HCT116 (cell line): Measurements from ENCODE around the gene CIITA. TPM values are rescaled to one million over a fixed set of nuclear protein-coding genes. Genes with fewer than 3 reads are reported as not detected.

Experiments used
- ATAC-seq: fragments of 200-7000 bp; cut with Tn5 transposase; 2 replicates; pipeline ENCODE4 v1.9.1; 2020; ENCODE audit warnings: mild to moderate bottlenecking, moderate library complexity
- BruUV-seq: library from RNA; stranded (reverse); fragments of 400-500 nt; replicated peaks from 2 replicates; lab custom pipeline; 2021; lab: Mats Ljungman, UMichigan
- CTCF ChIA-PET: fragments of 300-600 bp; sonication (Branson Sonifier 250); formaldehyde crosslinking; loops from one replicate; lab custom pipeline; 2021; ENCODE audit warnings: antibody characterized with exemption; lab: Charles Lee
- POLR2A ChIA-PET: fragments of 300-600, 350-600 bp; sonication (Branson Sonifier 250); formaldehyde crosslinking; loops from one replicate; lab custom pipeline; 2021; ENCODE audit warnings: antibody characterized with exemption; lab: Charles Lee
- RAD21 ChIA-PET, 2 experiments: fragments of 300-600 bp; sonication (Branson Sonifier 250); formaldehyde crosslinking; loops; one replicate each; lab custom pipeline; 2023; ENCODE audit warnings: low total read pairs in 2 of 2; ENCODE audit not compliant: uncharacterized antibody in 2 of 2, unreplicated experiment in 2 of 2, low non-redundant PET in 1 of 2; lab: Charles Lee
- DNase-seq: peaks from one replicate; pipeline ENCODE4 v3.0.0-alpha.2; 2010; ENCODE audit warnings: low read depth, low spot score
- H2AFZ ChIP-seq: fragments of 200-600 bp; shearing (Covaris generic), sonication (generic); 2 replicates; pipeline ENCODE4 v1.6.1; 2017; ENCODE audit warnings: low read depth, mixed run types, mixed read lengths, antibody characterized with exemption, low read length; ENCODE audit not compliant: poor library complexity, severe bottlenecking
- H3K27ac ChIP-seq: 2 replicates; pipeline ENCODE4 v1.5.1; 2012; ENCODE audit warnings: low read depth, low read length
- H3K27me3 ChIP-seq: fragments of 200-600 bp; sonication (generic); 2 replicates; pipeline ENCODE4 v1.6.1; 2016; ENCODE audit warnings: mixed run types, low read length, mixed read lengths; ENCODE audit not compliant: insufficient read depth
- H3K36me3 ChIP-seq, 2 experiments: fragments of 200-500 bp in 1 of 2; fragments of 200-600 bp in 1 of 2; sonication (Bioruptor generic) in 1 of 2; sonication (generic) in 1 of 2; 2 replicates each; pipeline versions ENCODE4 v1.5.1 to v1.6.1; 2014 to 2016; ENCODE audit warnings: low read length in 2 of 2, inconsistent platforms in 1 of 2, mixed read lengths in 1 of 2, mixed run types in 1 of 2; ENCODE audit not compliant: insufficient read depth in 2 of 2, control insufficient read depth in 1 of 2
- H3K4me1 ChIP-seq, 2 experiments: fragments of 200-600 bp in 1 of 2; sonication (generic) in 1 of 2; 2 replicates each; pipeline versions ENCODE4 v1.5.1 to v1.6.1; 2012 to 2017; ENCODE audit warnings: low read length in 2 of 2, inconsistent platforms in 1 of 2, mild to moderate bottlenecking in 1 of 2, mixed read lengths in 1 of 2, mixed run types in 1 of 2, moderate library complexity in 1 of 2; ENCODE audit not compliant: insufficient read depth in 2 of 2, control insufficient read depth in 1 of 2
- H3K4me2 ChIP-seq: fragments of 200-600 bp; sonication (generic); 2 replicates; pipeline ENCODE4 v1.6.1; 2017; ENCODE audit warnings: mixed run types, low read length, mixed read lengths
- H3K4me3 ChIP-seq, 2 experiments: fragments of 200-600 bp in 1 of 2; sonication (generic) in 1 of 2; replicated peaks in 1 of 2; 2 replicates each; pipeline ENCODE4 v1.5.1; 2011 to 2016; ENCODE audit warnings: low read length in 2 of 2, control low read depth in 1 of 2, low read depth in 1 of 2, mild to moderate bottlenecking in 1 of 2, mixed read lengths in 1 of 2, mixed run types in 1 of 2
- H3K79me2 ChIP-seq: fragments of 200-600 bp; sonication (generic); 2 replicates; pipeline ENCODE4 v1.6.1; 2017; ENCODE audit warnings: mild to moderate bottlenecking, mixed run types, low read length, moderate library complexity, mixed read lengths; ENCODE audit not compliant: insufficient read depth
- H3K9ac ChIP-seq: fragments of 200-600 bp; sonication (generic); 2 replicates; pipeline ENCODE4 v1.6.1; 2016; ENCODE audit warnings: low read length, mixed read lengths
- H3K9me2 ChIP-seq: fragments of 200-600 bp; sonication (generic), shearing (Covaris generic); 2 replicates; pipeline ENCODE4 v1.6.1; 2017; ENCODE audit warnings: mixed run types, mild to moderate bottlenecking, moderate library complexity; ENCODE audit not compliant: insufficient read depth
- H3K9me3 ChIP-seq, 2 experiments: fragments of 200-500 bp in 1 of 2; fragments of 200-600 bp in 1 of 2; sonication (Bioruptor generic) in 1 of 2; sonication (generic) in 1 of 2; 2 replicates each; pipeline ENCODE4 v1.6.1; 2014 to 2017; ENCODE audit warnings: low read length in 2 of 2, mixed read lengths in 2 of 2, inconsistent platforms in 1 of 2, low read depth in 1 of 2, mild to moderate bottlenecking in 1 of 2, mixed run types in 1 of 2, moderate library complexity in 1 of 2; ENCODE audit not compliant: control insufficient read depth in 1 of 2, insufficient read depth in 1 of 2
- H4K20me1 ChIP-seq: fragments of 200-600 bp; sonication (generic), shearing (Covaris generic); 2 replicates; pipeline ENCODE4 v1.6.1; 2017; ENCODE audit warnings: mixed run types, mild to moderate bottlenecking, moderate library complexity; ENCODE audit not compliant: insufficient read depth
- ATF3 ChIP-seq: IDR thresholded peaks from 2 replicates; pipeline ENCODE4 v1.6.1; 2012
- CBX3 ChIP-seq: IDR thresholded peaks from 2 replicates; pipeline ENCODE4 v1.6.1; 2012; ENCODE audit warnings: low read depth
- CEBPB ChIP-seq: IDR thresholded peaks from 2 replicates; pipeline ENCODE4 v1.6.1; 2012; ENCODE audit warnings: low read depth
- EGR1 ChIP-seq: IDR thresholded peaks from 2 replicates; pipeline ENCODE4 v1.6.1; 2012; ENCODE audit warnings: low read depth
- ELF1 ChIP-seq: IDR thresholded peaks from 2 replicates; pipeline ENCODE4 v1.6.1; 2012; ENCODE audit warnings: low read depth, borderline replicate concordance
- FOSL1 ChIP-seq: IDR thresholded peaks from 2 replicates; pipeline ENCODE4 v1.6.1; 2012; ENCODE audit warnings: low read depth
- JUND ChIP-seq: IDR thresholded peaks from 2 replicates; pipeline ENCODE4 v1.6.1; 2012
- POLR2A ChIP-seq: IDR thresholded peaks from 2 replicates; pipeline ENCODE4 v1.7.0; 2011; ENCODE audit warnings: borderline replicate concordance; ENCODE audit not compliant: insufficient read depth, insufficient read length; ENCODE audit errors: extremely low read depth
- POLR2AphosphoS5 ChIP-seq: IDR thresholded peaks from 2 replicates; pipeline ENCODE4 v1.6.1; 2011; ENCODE audit warnings: mild to moderate bottlenecking, low read depth, low read length, moderate library complexity
- RAD21 ChIP-seq: IDR thresholded peaks from 2 replicates; pipeline ENCODE4 v1.6.1; 2012; ENCODE audit warnings: low read depth, mild to moderate bottlenecking
- SIN3A ChIP-seq: IDR thresholded peaks from 2 replicates; pipeline ENCODE4 v1.6.1; 2012; ENCODE audit warnings: low read depth
- SP1 ChIP-seq: IDR thresholded peaks from 2 replicates; pipeline ENCODE4 v1.6.1; 2012; ENCODE audit warnings: low read depth
- SRF ChIP-seq: IDR thresholded peaks from 2 replicates; pipeline ENCODE4 v1.6.1; 2012; ENCODE audit warnings: low read depth
- TCF7L2 ChIP-seq: IDR thresholded peaks from 2 replicates; pipeline ENCODE4 v1.7.0; 2011; ENCODE audit warnings: borderline replicate concordance, inconsistent platforms; ENCODE audit not compliant: insufficient read depth, insufficient read length; ENCODE audit errors: extremely low read depth
- YY1 ChIP-seq: IDR thresholded peaks from 2 replicates; pipeline ENCODE4 v1.6.1; 2011; ENCODE audit warnings: low read length, low read depth, moderate library complexity, mild to moderate bottlenecking; ENCODE audit not compliant: insufficient replicate concordance; ENCODE audit errors: extremely low read depth
- ZFX ChIP-seq: fragments of 450-650 bp; IDR thresholded peaks from 2 replicates; pipeline ENCODE4 v1.6.1; 2017
- intact Hi-C: fragments of 100-400 bp; cut with micrococcal nuclease; formaldehyde crosslinking; loops from 2 replicates; pipeline ENCODE4 v1.10.0; 2022
- total RNA-seq: library from RNA; stranded (reverse); gene quantifications from one replicate; pipeline ENCODE4 v1.2.1, GENCODE V29; 2021; ENCODE audit not compliant: unreplicated experiment
- TF ChIP-seq, protein P1 (sequence below), 3 experiments: fragments of 200-600 bp in 1 of 3; sonication (generic) in 1 of 3; IDR thresholded peaks in 2 of 3; conservative IDR thresholded peaks in 1 of 3; 2 replicates each; pipeline ENCODE4 v1.5.1; 2012 to 2017; ENCODE audit warnings: low read depth in 2 of 3, low read length in 2 of 3, antibody characterized with exemption in 1 of 3, borderline replicate concordance in 1 of 3, control low read depth in 1 of 3, mild to moderate bottlenecking in 1 of 3, mixed read lengths in 1 of 3, mixed run types in 1 of 3, moderate library complexity in 1 of 3; ENCODE audit not compliant: insufficient read depth in 1 of 3
- TF ChIP-seq, protein P2 (sequence below): IDR thresholded peaks from 2 replicates; pipeline ENCODE4 v1.6.1; 2012; ENCODE audit warnings: low read depth
- TF ChIP-seq, protein P3 (sequence below): IDR thresholded peaks from 2 replicates; pipeline ENCODE4 v1.6.1; 2011; ENCODE audit warnings: mild to moderate bottlenecking, low read length, moderate library complexity; ENCODE audit not compliant: insufficient replicate concordance; ENCODE audit errors: extremely low read depth
- TF ChIP-seq, protein P4 (sequence below): IDR thresholded peaks from 2 replicates; pipeline ENCODE4 v1.6.1; 2012

Gene CIITA
- total RNA-seq, 1 experiment from 2014 or later = 0.25 TPM

DNA sequence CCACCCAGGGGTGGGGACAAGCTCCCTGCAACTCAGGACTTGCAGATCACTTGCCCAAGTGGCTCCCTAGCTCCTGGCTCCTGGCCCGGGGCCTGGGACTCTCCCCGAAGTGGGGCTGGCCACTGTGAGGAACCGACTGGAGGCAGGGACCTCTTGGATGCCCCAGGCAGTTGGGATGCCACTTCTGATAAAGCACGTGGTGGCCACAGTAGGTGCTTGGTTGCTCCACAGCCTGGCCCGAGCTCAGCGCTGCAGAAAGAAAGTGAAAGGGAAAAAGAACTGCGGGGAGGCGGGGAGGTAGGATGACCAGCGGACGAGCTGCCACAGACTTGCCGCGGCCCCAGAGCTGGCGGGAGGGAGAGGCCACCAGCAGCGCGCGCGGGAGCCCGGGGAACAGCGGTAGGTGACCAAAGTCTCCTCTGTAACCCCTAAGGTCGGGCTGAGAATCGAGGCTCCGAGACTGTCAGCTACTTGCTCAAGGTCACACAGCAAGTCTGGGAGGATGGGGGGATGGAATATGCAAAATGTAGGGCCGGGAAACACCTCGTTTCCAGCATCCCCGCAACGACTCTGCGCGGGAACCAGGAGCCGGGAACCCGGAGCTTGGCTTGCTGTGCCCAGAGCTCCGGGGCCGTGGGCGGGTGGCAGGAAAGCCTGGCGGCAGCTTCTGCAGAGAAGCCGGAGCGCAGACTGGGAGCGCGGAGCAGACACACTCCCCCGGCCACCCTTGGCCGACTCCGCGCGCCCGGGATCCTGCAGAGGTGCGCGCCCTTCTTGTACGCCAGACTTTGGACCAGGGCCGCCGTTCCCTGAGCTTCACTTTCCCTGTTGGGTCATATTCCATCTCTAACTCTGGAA, 1.9 kb downstream of the CIITA start:
- no peak overlapping the region for H3K4me3 ChIP-seq
- H3K27ac ChIP-seq = no peak overlapping the region
- no peak overlapping the region for H2AFZ ChIP-seq
- H4K20me1 ChIP-seq = no peaks in the 10 kb centered on the region
- no peak overlapping the region for H3K4me2 ChIP-seq
- no peak for TF ChIP-seq ELF1
- TF ChIP-seq, protein P1, sequence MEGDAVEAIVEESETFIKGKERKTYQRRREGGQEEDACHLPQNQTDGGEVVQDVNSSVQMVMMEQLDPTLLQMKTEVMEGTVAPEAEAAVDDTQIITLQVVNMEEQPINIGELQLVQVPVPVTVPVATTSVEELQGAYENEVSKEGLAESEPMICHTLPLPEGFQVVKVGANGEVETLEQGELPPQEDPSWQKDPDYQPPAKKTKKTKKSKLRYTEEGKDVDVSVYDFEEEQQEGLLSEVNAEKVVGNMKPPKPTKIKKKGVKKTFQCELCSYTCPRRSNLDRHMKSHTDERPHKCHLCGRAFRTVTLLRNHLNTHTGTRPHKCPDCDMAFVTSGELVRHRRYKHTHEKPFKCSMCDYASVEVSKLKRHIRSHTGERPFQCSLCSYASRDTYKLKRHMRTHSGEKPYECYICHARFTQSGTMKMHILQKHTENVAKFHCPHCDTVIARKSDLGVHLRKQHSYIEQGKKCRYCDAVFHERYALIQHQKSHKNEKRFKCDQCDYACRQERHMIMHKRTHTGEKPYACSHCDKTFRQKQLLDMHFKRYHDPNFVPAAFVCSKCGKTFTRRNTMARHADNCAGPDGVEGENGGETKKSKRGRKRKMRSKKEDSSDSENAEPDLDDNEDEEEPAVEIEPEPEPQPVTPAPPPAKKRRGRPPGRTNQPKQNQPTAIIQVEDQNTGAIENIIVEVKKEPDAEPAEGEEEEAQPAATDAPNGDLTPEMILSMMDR (IDR thresholded peaks at IDR 0.05 in 2 of 3, conservative IDR thresholded peaks at IDR 0.05 in 1 of 3; ENCODE audit: borderline replicate concordance in 1 of 3, insufficient read depth in 1 of 3, low read depth in 2 of 3, low read length in 2 of 3) = no peak
- TF ChIP-seq EGR1 = no peak
- no peak for TF ChIP-seq ZFX
- TF ChIP-seq, protein P2, sequence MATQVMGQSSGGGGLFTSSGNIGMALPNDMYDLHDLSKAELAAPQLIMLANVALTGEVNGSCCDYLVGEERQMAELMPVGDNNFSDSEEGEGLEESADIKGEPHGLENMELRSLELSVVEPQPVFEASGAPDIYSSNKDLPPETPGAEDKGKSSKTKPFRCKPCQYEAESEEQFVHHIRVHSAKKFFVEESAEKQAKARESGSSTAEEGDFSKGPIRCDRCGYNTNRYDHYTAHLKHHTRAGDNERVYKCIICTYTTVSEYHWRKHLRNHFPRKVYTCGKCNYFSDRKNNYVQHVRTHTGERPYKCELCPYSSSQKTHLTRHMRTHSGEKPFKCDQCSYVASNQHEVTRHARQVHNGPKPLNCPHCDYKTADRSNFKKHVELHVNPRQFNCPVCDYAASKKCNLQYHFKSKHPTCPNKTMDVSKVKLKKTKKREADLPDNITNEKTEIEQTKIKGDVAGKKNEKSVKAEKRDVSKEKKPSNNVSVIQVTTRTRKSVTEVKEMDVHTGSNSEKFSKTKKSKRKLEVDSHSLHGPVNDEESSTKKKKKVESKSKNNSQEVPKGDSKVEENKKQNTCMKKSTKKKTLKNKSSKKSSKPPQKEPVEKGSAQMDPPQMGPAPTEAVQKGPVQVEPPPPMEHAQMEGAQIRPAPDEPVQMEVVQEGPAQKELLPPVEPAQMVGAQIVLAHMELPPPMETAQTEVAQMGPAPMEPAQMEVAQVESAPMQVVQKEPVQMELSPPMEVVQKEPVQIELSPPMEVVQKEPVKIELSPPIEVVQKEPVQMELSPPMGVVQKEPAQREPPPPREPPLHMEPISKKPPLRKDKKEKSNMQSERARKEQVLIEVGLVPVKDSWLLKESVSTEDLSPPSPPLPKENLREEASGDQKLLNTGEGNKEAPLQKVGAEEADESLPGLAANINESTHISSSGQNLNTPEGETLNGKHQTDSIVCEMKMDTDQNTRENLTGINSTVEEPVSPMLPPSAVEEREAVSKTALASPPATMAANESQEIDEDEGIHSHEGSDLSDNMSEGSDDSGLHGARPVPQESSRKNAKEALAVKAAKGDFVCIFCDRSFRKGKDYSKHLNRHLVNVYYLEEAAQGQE = no peak
- TF ChIP-seq ATF3 = no peak
- no peak for TF ChIP-seq TCF7L2
- TF ChIP-seq SIN3A = no peak
- TF ChIP-seq POLR2A = no peak
- no peak for TF ChIP-seq SP1
- TF ChIP-seq RAD21 = no peak
- TF ChIP-seq, protein P3, sequence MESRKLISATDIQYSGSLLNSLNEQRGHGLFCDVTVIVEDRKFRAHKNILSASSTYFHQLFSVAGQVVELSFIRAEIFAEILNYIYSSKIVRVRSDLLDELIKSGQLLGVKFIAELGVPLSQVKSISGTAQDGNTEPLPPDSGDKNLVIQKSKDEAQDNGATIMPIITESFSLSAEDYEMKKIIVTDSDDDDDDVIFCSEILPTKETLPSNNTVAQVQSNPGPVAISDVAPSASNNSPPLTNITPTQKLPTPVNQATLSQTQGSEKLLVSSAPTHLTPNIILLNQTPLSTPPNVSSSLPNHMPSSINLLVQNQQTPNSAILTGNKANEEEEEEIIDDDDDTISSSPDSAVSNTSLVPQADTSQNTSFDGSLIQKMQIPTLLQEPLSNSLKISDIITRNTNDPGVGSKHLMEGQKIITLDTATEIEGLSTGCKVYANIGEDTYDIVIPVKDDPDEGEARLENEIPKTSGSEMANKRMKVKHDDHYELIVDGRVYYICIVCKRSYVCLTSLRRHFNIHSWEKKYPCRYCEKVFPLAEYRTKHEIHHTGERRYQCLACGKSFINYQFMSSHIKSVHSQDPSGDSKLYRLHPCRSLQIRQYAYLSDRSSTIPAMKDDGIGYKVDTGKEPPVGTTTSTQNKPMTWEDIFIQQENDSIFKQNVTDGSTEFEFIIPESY = no peak
- TF ChIP-seq CBX3 = no peak
- TF ChIP-seq SRF = no peak
- TF ChIP-seq, protein P4, sequence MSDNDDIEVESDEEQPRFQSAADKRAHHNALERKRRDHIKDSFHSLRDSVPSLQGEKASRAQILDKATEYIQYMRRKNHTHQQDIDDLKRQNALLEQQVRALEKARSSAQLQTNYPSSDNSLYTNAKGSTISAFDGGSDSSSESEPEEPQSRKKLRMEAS = no peak
- TF ChIP-seq CEBPB = no peak
- no peak for TF ChIP-seq POLR2AphosphoS5
- TF ChIP-seq YY1 = no peak
- no peak for TF ChIP-seq JUND
- no peak for TF ChIP-seq FOSL1
- BruUV-seq = no TSS peak
- peaks cover 5 to 11% of the 10 kb centered on the region in 2 experiments; a peak in 3 of 4 replicates for H3K4me1 ChIP-seq
- H3K9ac ChIP-seq = no peak overlapping the region
- intact Hi-C loops = loop anchor here (5.0 to 10.0 kb wide), 2 partner anchors 64 to 137 kb away; partner anchors contain the start of genes NUBP1 and TVP23A
- H3K36me3 ChIP-seq = no peaks in the 10 kb centered on the region
- ATAC-seq (no peak), DNase-seq (no peak)
- no peaks in the 10 kb centered on the region for H3K9me2 ChIP-seq
- H3K27me3 ChIP-seq = peaks cover 15% of the 10 kb centered on the region; the same call in 1 of the 2 replicates
- POLR2A ChIA-PET = no interaction called here
- no peaks in the 10 kb centered on the region for H3K79me2 ChIP-seq
- CTCF ChIA-PET = no interaction called here
- RAD21 ChIA-PET = no interaction called here
- H3K9me3 ChIP-seq = no peaks in the 10 kb centered on the region
